Inferior parietal cortex (tissue), 1 donor: ENCODE data around the gene MYO18B.

Experiments used
- DNase-seq: peaks from one replicate; pipeline ENCODE4 v3.0.0-alpha.2; 2016; ENCODE audit errors: extremely low spot score

MYO18B gene

GRCh38 chr22:25749420-25750169 lies 7.6 kb downstream of the MYO18B start:
- no peak for DNase-seq

- DNase-seq = no peak
Observed at GRCh38 chr22:25750569-25751173, 8.7 kb downstream of the MYO18B start.

GRCh38 chr22:25751174-25751581 lies 9.2 kb downstream of the MYO18B start:
- no peak for DNase-seq

- DNase-seq = no peak
Observed at GRCh38 chr22:25752615-25753214, 10.7 kb downstream of the MYO18B start.

- no peak for DNase-seq
Observed at GRCh38 chr22:25753252-25753651, 11.3 kb downstream of the MYO18B start.

- no peak for DNase-seq
Observed at GRCh38 chr22:25754527-25755202, 12.7 kb downstream of the MYO18B start.

- DNase-seq = no peak
Observed at GRCh38 chr22:25757686-25758085, 15.7 kb downstream of the MYO18B start.

- DNase-seq = no peak
Observed at GRCh38 chr22:25758316-25758715, 16.3 kb downstream of the MYO18B start.

GRCh38 chr22:25759825-25760231 lies 17.8 kb downstream of the MYO18B start:
- no peak for DNase-seq

- DNase-seq = no peak
Observed at GRCh38 chr22:25760294-25760693, 18.3 kb downstream of the MYO18B start.

GRCh38 chr22:25760848-25761595 lies 19.0 kb downstream of the MYO18B start:
- no peak for DNase-seq

GRCh38 chr22:25762147-25762546 lies 20.2 kb downstream of the MYO18B start:
- no peak for DNase-seq

GRCh38 chr22:25763239-25763777 lies 21.3 kb downstream of the MYO18B start:
- no peak for DNase-seq

- no peak for DNase-seq
Observed at GRCh38 chr22:25764270-25765015, 22.5 kb downstream of the MYO18B start.

GRCh38 chr22:25765016-25765367 lies 23.0 kb downstream of the MYO18B start:
- no peak for DNase-seq

GRCh38 chr22:25765801-25766200 lies 23.8 kb downstream of the MYO18B start:
- no peak for DNase-seq

- DNase-seq = no peak
Observed at GRCh38 chr22:25766418-25766817, 24.4 kb downstream of the MYO18B start.

GRCh38 chr22:25770333-25770732 lies 28.3 kb downstream of the MYO18B start:
- DNase-seq = no peak

GRCh38 chr22:25772288-25772687 lies 30.3 kb downstream of the MYO18B start:
- no peak for DNase-seq

GRCh38 chr22:25774575-25775026 lies 32.6 kb downstream of the MYO18B start:
- DNase-seq = peak; percentile 24

GRCh38 chr22:25775531-25775930 lies 33.5 kb downstream of the MYO18B start:
- DNase-seq = no peak
